ENCODE results near the gene KLK12.

The KLK12 gene

GRCh38 chr19:51016798-51017683 is 17.8 kb downstream of the KLK12 start (continued):
- TF ChIP-seq PRDM4 (tag by site-specific recombination; IDR thresholded peaks at IDR 0.05) (peak; percentile 62), ZBTB20 (tag by site-specific recombination; IDR thresholded peaks at IDR 0.05) (peak; percentile 70), ZNF362 (tag by site-specific recombination; IDR thresholded peaks at IDR 0.05) (no peak; the same call in 1 of the 2 replicates), ZFP37 (tag by site-specific recombination; IDR thresholded peaks at IDR 0.05) (peak; percentile 66; the same call in 1 of the 2 replicates), ZNF777 (tag by site-specific recombination; IDR thresholded peaks at IDR 0.05; ENCODE audit: borderline replicate concordance) (peak; percentile 96), ZNF10 (tag by site-specific recombination; IDR thresholded peaks at IDR 0.05) (0 out of 2 replicates have a peak, but pooled peaks have one; percentile 22), ZNF513 (tag by site-specific recombination; IDR thresholded peaks at IDR 0.05) (no peak), ZNF488 (tag by site-specific recombination; IDR thresholded peaks at IDR 0.05) (no peak), ZNF548 (tag by site-specific recombination; IDR thresholded peaks at IDR 0.05) (no peak), EGR2 (tag by site-specific recombination; IDR thresholded peaks at IDR 0.05; ENCODE audit: low read depth) (peak; percentile 90), ELK4 (IDR thresholded peaks at IDR 0.05; ENCODE audit: borderline replicate concordance, low read depth, low read length) (no peak), ZNF518A (tag by site-specific recombination; conservative IDR thresholded peaks at IDR 0.05; ENCODE audit: low read depth) (no peak), ZNF114 (tag by site-specific recombination; IDR thresholded peaks at IDR 0.05) (no peak), ZNF112 (tag by site-specific recombination; IDR thresholded peaks at IDR 0.05) (peak; percentile 4; the same call in 1 of the 2 replicates), REST (tag by site-specific recombination; IDR thresholded peaks at IDR 0.05) (no peak), ZNF16 (tag by site-specific recombination; IDR thresholded peaks at IDR 0.05; ENCODE audit: low read depth) (no peak), ZNF624 (tag by site-specific recombination; IDR thresholded peaks at IDR 0.05) (no peak), OSR2 (tag by site-specific recombination; IDR thresholded peaks at IDR 0.05) (no peak), ZNF449 (tag by site-specific recombination; IDR thresholded peaks at IDR 0.05) (peak; percentile 31; the same call in 1 of the 2 replicates), REPIN1 (tag by site-specific recombination; IDR thresholded peaks at IDR 0.05; ENCODE audit: low read depth) (peak; percentile 71; the same call in 1 of the 2 replicates)
